GM19328 (cell line): ENCODE measurements around the gene MAP2K7.
"Not testable (repeated sequence)": the region's sequence is repeated elsewhere in the genome, so short reads cannot be mapped to it uniquely, and the experiment has no call there.

Experiments
- ATAC-seq: cut with Tn5 transposase; IDR thresholded peaks from one replicate; pipeline ENCODE4 v1.9.1; 2021; ENCODE audit warnings: mild to moderate bottlenecking, moderate library complexity; ENCODE audit not compliant: unreplicated experiment

The MAP2K7 gene

DNA sequence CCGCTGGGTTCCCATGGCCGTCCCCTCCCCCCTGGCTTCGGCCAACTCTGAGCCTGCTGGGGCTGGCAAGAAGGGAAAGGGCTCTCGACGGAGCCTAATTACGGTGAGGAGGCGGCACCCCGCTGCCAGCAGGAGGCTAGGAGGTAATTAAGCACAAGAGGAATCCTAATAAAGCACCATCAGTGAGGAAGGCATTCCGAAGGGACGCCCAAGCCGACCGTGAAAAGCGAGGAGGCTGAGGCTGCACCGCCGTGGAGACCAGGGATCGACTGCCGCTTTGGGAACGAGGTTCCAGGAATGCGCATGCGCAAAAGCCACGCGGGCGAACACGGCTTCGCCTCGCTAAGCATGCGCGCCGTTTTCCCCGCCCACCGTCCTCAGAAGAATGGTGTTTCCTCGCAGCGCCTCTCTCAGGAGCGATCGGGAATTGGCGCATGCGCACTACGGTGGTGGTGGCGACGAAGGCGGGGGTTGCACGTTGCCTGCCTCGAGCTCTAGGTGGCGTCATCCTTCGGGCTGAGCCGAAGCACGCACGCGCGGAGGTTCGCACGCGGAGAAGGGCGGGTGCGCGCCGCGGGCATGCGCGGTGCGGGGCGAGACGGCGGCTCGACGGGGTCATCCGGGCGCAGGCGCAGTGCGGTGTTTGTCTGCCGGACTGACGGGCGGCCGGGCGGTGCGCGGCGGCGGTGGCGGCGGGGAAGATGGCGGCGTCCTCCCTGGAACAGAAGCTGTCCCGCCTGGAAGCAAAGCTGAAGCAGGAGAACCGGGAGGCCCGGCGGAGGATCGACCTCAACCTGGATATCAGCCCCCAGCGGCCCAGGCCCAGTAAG, at the start of gene MAP2K7:
Gene MAP2K7 (plus strand): TSS at position 634 of the 830 bp plus-strand sequence. CDS start 68 bp downstream, at position 702.
- ATAC-seq, result peak; percentile 77

DNA sequence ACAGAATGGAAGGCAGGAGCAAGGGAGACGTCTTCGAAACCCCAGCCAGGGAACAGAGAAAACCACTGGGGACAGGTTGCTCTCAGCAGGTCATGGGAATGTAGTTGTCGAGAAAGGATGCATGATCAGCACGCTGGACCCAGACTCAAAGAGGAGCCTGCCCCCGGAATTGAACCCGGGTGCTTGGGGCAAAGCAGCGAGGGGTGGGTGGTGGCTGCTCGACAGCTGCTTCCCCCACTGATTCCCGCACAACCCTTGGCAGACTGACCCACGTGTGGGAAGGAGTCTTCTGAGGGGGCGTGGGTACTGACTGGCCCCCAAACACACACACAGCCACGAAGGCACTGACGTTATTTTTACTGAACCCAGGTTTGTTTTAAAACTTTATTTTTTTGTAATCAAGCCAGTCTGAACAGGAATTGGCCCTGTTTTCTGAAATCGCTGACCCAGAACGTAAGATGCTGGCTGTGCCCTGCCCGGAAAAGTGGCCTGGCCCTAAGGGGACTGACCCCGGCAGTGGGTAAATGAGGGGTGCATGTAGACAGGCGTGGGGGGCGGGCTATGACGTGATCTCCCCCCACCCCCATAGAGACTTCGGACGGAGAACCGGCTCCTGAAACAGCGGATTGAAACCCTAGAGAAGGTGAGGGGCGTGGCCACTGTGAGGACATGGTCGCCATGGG, 48.1 kb upstream of the MAP2K7 start:
- ATAC-seq, result no peak

DNA sequence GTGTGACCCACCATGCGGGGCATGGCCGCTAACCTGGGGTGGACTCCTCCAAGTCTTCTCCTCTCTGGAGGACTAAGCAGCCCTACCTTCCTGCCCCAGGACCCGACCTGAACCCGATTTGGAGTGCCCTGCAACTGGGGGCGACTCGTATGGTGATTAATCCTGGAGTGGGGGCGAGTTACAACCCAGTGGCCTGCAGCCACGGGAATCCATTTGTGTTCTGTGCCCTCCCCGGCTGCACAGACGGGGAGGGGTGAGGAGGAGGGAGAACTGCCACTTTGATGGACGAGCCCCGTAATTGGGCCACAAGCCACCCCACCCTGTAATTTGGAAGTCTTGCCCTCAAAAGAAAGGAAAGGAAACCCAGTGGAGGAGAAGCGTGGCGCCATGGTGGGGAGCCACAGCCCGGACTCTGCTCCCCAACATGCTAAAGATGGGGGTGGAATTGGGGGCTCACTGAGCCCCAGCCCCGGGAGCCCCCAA, 47.5 kb upstream of the MAP2K7 start:
- ATAC-seq, result no peak

DNA sequence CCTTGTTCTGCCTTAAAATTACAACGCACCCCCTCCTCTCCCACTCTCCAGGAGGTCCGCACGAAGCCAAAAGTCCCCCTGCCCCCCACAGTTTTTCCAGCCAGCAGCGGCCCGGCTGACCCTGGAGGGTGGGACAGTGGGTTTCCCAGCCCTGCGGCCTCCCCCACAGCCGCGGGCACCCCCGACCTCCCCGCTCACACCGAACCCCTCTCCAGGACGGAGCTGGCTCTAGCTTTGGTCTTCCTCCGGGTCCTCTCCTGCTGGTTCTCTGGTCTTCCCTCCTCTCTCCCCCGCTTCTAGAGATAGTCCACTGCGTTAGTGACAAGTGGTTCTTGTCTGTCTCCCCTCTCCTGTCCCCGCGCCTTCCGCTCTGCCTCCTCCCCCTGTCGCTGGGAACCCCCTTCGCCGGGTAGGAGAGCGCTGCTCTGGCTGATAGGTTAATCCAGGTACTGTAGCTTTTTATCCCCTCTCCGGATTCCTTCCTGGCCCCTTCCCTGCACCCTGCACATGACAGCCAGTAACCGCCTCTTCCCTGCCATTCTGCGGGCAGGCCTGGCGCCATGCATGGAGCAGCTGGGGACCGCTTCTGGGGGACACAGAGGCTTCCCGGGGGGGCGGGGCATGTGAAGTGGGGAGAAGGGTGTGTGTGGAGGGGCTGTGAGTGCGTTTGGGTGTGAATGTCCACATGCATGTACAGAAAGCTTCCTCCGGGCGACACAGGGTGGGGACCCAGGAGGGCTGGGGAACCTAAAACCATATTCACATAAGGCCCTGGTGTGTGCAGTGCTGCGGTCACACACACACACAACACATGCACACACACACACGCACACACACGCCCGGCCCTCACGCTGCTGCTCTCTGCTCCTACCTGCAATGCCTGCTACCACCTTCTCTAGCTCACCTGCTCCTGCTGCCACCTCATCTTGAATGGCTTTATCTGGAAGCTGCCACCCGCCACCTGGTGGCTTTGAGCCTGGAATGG, 46.7 kb upstream of the MAP2K7 start:
- no peak for ATAC-seq

DNA sequence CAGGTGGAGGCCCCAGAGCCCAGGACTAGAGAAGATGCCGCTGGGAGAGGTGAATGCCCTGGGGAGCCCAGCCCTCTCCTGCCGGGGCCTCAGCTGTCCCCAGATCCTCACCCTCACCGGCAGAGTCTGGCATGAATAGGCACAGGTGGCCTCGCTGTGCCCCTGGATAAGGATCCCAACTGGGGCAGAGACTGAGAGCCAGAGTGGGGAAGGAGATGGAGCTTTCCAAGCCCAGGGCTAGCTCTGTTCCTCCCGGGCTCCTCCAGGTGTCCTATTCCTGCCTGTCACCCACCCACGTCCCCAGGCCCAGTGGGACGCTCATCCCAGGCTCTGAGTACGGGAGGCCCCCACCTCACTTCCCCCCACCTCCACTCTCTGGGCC, 46.0 kb upstream of the MAP2K7 start:
- no peak for ATAC-seq

DNA sequence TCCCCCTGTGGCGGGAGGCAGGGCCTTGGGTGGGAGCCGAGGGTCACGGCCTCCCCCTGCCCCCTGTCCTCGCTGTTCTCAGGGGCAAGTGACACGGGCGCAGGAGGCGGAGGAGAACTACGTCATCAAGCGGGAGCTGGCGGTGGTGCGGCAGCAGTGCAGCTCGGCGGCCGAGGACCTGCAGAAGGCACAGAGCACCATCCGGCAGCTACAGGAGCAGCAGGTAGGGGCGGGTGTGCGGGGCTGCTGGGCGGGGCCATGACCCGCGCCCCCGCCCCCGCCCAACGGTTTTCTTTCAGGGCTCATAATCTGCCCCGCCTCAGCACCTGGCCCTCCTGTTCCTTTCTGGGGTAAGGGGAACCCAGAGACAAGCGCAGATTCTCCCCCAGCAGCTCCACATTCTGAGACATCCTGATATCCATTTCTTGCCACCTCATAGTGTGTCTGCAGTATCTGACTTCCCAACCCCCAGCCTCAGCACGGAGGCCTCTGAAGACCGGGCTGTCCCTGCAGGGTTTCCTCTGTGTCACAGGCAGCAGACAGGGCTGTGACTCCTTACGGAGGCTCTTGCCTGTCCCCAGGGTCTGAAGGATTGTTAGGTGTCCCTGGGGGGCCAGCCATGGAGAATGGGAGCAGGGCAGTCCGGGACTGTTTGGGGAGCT, 45.4 kb upstream of the MAP2K7 start:
- ATAC-seq, result no peak

DNA sequence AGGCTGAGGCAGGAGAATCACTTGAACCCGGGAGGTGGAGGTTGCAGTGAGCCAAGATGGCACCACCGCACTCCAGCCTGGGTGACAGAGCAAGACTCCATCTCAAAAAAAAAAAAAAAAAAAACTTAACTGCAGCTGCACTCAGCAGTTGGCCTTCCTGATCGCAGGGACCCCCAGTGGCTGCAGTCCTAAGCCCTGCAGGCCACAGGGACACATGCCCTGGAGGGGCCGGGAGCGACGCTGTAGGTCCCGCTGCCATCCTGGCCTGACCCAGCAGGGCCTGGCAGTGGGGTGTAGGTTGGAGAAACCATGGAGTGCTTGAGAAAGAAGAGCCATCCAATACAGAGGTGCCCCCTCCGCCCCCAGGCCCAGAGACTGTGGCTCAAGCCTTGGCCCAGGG, 44.6 kb upstream of the MAP2K7 start:
- ATAC-seq, result not testable (repeated sequence)

DNA sequence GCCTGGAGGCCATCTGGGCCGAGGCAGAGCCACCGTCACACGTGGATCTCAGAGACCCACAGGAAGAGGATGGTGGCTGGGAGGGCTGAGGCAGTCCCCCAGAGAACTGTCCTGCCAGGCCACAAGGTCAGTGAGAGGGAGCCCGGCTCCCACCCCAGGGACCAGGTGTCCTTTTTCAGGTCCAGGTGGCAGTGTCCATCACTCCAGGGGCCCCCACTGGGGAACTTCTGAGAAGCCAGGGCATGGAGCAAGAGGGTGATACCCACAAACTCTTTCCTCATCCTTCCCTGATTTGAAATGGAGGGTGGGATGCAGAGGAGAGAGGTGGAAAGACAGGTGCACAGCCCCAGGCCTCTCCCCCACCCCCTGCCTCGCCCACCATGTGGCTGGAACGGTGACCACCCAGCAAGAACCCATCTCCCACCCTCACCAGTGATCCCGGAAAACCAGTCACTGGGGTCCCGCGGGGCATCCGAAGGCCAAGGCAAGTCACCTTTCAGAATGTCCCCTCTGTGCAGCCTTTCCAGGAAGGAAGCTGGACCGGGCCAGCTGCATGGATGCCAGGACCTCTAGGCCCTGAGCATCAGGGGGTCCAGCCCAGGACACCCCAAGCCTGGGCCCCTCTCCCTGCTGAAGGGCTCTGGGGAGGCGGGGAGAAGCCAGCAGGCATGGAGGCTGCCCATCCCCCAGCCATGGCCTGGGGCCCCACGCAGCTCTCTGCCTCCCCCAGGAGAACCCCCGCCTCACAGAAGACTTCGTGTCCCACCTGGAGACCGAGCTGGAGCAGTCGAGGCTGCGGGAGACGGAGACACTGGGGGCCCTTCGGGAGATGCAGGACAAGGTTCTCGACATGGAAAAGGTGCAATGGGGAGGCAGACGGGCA, 43.6 kb upstream of the MAP2K7 start:
- ATAC-seq, result no peak

DNA sequence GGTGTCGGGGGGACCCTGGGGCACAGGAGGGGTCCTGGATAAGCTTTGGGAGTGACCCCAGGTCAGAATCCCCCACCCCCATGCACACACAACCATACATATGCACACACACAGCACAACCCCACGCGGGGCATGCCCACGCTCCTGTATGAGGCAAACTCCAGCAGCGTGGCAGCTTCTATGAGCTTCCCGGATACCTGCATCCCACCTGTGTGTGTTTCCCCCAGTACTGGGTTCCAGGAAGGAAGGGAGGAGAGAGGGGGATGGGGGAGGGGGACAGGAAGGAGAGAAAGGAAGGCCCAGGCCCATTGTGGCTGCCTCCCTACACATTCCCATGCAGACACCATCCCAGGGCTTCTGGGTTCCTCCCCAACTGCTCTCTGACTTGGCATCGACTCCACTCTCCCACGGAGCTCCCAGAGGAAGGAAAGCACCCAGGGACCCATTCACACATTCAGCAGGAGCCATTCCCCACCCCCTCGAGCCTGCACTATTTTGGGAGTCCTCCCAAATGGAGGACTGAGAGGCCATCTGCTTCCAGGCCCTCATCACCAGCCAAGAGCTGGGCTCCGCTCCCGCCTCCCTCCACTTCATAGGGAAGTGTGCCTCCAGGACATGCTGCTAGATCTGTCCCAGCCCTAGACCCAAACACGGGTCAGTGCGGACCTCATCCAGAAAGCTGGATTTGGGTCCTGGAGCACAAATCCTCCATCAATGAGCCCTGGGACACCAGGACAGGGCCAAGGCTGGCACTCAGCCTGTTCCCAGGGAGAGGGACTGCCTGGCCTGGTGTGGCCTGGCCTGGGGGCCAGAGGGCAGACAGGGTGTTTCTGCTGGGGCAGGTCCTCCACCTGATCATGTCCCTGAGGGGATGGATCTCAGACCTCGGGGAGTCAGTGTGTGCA, 42.7 kb upstream of the MAP2K7 start:
- ATAC-seq, result no peak

DNA sequence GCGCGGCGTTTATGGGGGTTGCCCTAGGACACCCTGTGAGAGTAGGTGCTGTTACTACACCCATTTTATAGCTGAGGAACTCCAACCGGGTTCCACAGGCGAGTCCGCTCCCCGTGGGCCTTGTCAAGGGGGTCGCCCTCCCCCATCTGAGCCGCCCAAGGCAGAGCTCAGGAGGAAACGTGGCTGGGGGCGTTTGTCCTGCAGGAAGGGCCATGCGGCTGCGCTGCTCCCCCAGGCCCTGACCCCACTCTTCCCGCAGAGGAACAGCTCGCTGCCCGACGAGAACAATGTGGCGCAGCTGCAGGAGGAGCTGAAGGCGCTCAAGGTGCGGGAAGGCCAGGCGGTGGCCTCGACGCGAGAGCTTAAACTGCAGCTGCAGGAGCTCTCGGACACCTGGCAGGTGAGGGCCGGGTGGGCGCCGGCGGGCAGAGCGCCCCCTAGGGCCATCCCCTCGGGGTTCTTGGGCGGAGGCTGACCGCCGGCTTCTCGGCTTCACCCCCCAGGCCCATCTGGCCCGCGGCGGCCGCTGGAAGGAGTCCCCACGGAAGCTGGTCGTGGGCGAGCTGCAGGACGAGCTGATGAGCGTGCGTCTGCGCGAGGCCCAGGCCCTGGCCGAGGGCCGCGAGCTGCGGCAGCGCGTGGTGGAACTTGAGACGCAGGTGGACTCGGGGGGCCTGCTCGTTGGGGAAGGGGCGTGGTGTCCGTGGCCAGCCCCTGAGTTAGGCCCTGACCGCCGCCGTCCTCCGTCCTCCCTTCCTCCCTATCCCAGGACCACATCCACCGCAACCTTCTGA, 41.9 kb upstream of the MAP2K7 start:
- no peak for ATAC-seq

DNA sequence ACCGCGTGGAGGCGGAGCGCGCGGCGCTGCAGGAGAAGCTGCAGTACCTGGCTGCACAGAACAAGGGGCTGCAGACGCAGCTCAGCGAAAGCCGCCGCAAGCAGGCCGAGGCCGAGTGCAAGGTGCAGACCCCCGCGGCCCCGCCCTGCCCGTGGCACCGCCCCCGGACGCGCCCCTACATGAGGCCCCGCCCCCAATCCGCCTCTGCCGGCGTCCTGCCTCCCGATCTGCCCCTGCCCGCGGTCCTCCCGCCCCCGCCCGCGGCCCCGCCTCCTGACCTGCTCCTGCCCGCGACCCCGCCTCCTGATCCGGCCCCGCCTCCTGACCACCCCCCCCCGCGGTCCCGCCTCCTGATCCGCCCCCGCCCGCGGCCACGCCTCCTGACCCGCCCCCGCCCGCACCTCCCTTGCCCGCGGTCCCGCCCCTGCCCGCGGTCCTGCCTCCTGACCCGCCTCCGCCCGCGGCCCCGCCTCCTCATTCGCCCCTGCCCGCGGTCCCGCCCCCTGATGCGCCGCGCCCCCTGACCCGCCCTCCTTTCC, 41.2 kb upstream of the MAP2K7 start:
- no peak for ATAC-seq

DNA sequence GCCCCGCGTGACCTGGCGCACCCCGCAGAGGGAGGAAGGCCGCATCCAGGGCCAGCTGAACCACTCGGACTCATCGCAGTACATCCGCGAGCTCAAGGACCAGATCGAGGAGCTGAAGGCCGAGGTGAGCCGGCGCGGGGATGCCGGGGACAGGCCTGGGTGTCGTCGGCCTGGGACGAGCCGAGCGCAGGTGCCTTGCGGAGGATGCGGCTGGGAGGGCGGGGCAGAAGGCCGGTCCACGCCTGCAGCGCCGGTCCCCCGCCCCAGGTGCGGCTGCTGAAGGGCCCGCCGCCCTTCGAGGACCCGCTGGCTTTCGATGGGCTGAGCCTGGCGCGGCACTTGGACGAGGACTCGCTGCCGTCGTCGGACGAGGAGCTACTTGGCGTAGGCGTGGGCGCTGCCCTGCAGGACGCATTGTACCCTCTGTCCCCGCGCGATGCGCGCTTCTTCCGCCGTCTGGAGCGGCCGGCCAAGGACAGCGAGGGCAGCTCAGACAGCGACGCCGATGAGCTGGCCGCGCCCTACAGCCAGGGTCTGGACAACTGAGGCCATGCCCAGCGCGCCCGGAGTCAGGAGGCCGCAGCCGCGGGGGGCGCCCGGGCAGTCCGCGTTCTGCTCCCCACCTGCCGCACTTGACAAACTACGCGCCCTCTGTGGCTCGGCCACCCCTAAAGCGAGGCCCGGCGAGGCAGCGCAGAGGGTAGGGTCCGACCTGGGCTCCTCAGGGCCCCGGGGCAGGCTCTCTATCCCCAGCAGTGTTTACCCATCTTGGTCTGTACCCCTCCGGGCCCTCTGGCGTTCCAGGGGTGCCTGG, 40.3 kb upstream of the MAP2K7 start:
- ATAC-seq, result no peak

DNA sequence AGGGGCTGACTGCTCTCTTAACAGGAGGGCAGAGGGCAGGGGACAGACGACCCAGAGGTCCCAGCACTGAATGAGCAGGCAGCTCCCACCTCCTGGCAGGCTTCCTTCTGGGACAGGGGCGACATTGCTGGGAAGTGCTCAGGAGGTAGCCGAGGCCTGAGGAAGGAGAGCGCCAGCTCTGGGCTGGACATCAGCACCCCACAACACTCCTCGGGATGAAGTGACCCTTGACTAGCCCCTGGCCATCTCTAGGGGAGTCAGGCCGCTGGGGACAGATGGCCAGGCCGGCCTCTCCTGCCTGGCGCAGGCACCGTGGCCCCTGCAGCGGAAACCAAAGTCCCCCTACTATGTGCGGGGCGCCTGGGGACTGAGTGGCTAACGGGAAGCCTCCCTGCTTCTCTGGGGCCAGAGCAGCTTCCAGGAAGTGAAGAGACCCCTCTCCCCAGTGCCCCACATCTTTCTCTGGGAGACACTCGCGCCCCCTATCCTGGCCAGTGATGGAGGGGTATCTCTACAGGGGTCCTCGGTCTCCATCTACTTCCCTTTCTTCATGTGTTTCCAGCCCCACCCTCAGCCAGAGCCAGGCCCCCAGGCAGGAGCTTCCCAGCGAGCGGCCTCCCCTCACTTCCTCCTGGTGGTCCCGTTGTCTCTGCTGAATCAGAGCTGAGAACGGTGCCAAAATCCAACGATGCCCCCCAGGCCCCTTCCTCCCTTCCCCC, 39.5 kb upstream of the MAP2K7 start:
- ATAC-seq, result no peak

DNA sequence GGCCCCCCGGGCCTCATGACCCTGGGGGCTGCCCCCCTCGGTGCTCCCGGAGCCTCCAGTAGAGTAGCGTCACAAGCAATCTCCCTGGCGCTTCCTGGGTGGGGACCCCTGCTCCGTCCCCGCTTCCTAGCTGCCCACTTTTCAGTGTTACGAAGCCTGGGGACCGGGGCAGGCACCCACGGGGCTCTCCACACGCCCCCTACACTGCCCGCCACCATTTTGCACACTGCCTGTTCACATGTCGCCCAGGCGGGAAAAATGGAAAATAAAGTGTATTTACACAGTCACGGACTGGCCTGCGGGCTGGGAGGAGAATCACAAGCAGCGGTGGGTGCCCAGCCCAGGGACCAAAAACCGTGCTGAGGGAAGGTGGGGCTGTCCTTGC, 39.0 kb upstream of the MAP2K7 start:
- no peak for ATAC-seq

DNA sequence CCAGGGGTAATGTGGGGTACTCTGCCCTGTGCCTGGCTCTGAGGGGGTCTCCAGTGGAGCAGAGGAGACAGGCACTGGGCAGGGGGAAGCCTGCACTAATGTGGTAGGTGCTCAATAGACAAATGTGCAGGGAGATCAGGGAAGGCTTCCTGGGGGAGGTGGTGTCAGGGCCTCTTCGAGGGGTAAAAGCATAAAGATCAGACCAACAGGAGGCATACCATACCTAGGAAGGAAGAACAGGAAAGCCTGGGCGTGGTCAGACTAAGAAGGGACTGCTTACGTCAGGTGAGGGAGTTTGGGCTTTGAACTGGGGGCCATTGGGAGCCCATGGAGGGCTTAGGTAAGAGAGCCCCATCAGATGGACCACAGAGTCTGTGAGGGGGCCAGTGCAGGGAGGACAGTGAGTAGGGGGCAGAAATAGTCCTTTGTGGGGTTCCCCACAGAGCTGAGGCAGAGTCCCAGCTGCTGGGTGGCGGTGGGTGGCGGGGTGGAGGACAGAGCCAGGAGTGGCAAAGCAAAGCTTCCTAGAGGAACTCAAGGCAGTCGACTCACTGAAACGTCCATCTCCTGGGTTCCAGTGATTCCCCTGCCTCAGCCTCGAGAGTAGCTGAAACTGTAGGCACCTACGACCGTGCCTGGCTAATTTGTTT, 38.3 kb upstream of the MAP2K7 start:
- no peak for ATAC-seq
